ENCODE results near the gene MTG2.

Gene MTG2

GRCh38 chr20:62246872-62247652 is 64.2 kb downstream of the MTG2 start:
- no peak for DNase-seq (ENCODE audit: low read depth in 2 of 2)

GRCh38 chr20:62248890-62249560 is 66.2 kb downstream of the MTG2 start:
- DNase-seq (ENCODE audit: low read depth in 2 of 2): no peak

- no peak for DNase-seq (ENCODE audit: low read depth in 2 of 2)
Measured at GRCh38 chr20:62252342-62252966, 69.6 kb downstream of the MTG2 start.

All from stimulated activated CD4-positive, alpha-beta T cell treated with anti-CD3 and anti-CD28 coated beads, Interleukin-1b, Interleukin-23, amount 100 ng/mL, for 4 hours (primary cell).